CD4-positive, alpha-beta T cell (primary cell): Measurements from ENCODE around the gene LCE6A. TPM values are rescaled to one million over a fixed set of nuclear protein-coding genes. Genes with fewer than 3 reads are reported as not detected.

Experiments
- ATAC-seq: fragments of 200-7000 bp; cut with Tn5 transposase; one replicate; pipeline ENCODE4 v1.10.0; 2022; ENCODE audit warnings: mild to moderate bottlenecking; ENCODE audit not compliant: poor library complexity
- CTCF ChIA-PET: fragments of 350-600 bp; sonication (Branson Sonifier 250); formaldehyde crosslinking; loops from one replicate; lab custom pipeline; 2021; ENCODE audit warnings: antibody characterized with exemption, inconsistent platforms; lab: Charles Lee
- POLR2A ChIA-PET: fragments of 350-600 bp; sonication (Branson Sonifier 250); formaldehyde crosslinking; loops from one replicate; lab custom pipeline; 2021; ENCODE audit warnings: antibody characterized with exemption, inconsistent platforms; lab: Charles Lee
- DNase-seq, 14 experiments: peaks; one replicate each; pipeline ENCODE4 v3.0.0-alpha.2; 2013 to 2020; ENCODE audit warnings: mixed read lengths in 2 of 14
- H3K27ac ChIP-seq, 2 donors: one replicate each; pipeline versions ENCODE4 v1.5.1 to v1.7.0; 2013; ENCODE audit warnings: low read length in 2 of 2, low read depth in 1 of 2, mild to moderate bottlenecking in 1 of 2
- H3K27me3 ChIP-seq, 2 experiments: 1 replicate in 1 of 2; 2 replicates in 1 of 2; pipeline versions ENCODE4 v1.6.1 to v1.7.0; 2013; ENCODE audit warnings: low read length in 2 of 2, control low read depth in 1 of 2, mild to moderate bottlenecking in 1 of 2, moderate library complexity in 1 of 2; ENCODE audit not compliant: insufficient read depth in 2 of 2, control insufficient read depth in 1 of 2
- H3K36me3 ChIP-seq: one replicate; pipeline ENCODE4 v1.6.1; 2013; ENCODE audit warnings: low read length, control low read depth; ENCODE audit not compliant: insufficient read depth
- H3K4me1 ChIP-seq: one replicate; pipeline ENCODE4 v1.6.1; 2013; ENCODE audit warnings: low read length, control low read depth; ENCODE audit not compliant: insufficient read depth
- H3K4me3 ChIP-seq: one replicate; pipeline ENCODE4 v1.5.1; 2013; ENCODE audit warnings: mild to moderate bottlenecking, low read length, moderate library complexity
- H3K9me3 ChIP-seq, 2 experiments: 1 replicate in 1 of 2; 2 replicates in 1 of 2; pipeline versions ENCODE4 v1.6.1 to v1.7.0; 2013; ENCODE audit warnings: low read length in 2 of 2, mild to moderate bottlenecking in 2 of 2, control low read depth in 1 of 2, moderate library complexity in 1 of 2; ENCODE audit not compliant: control insufficient read depth in 1 of 2, insufficient read depth in 1 of 2
- H3K27ac Mint-ChIP-seq: one replicate; pipeline ENCODE4 v1.8.0; 2020; ENCODE audit warnings: mixed read lengths
- H3K27me3 Mint-ChIP-seq: one replicate; pipeline ENCODE4 v1.8.0; 2021; ENCODE audit warnings: mixed read lengths
- H3K36me3 Mint-ChIP-seq: one replicate; pipeline ENCODE4 v1.8.0; 2021; ENCODE audit warnings: low read depth, mixed read lengths
- H3K4me1 Mint-ChIP-seq: one replicate; pipeline ENCODE4 v1.8.0; 2021; ENCODE audit warnings: low read depth, mixed read lengths
- H3K4me3 Mint-ChIP-seq: one replicate; pipeline ENCODE4 v1.8.0; 2020; ENCODE audit warnings: mild to moderate bottlenecking, mixed read lengths
- H3K9me3 Mint-ChIP-seq: one replicate; pipeline ENCODE4 v1.8.0; 2020; ENCODE audit warnings: mixed read lengths
- intact Hi-C, 2 experiments: fragments of 100-400 bp; cut with DNase I in 1 of 2; cut with micrococcal nuclease in 1 of 2; formaldehyde crosslinking; loops; one replicate each; pipeline versions ENCODE4 v1.15.1 to v1.9.0; 2023 to 2025; cut with DNase I, micrococcal nuclease
- total RNA-seq, 174 experiments: library from RNA in 2 of 174; stranded (reverse) in 2 of 174; gene quantifications; one replicate each; pipeline ENCODE4 v1.2.3 and lab custom pipeline; 2021 to 2026
- TF ChIP-seq, protein P1 (sequence below): fragments of 200-600 bp; IDR thresholded peaks from one replicate; pipeline ENCODE4 v1.8.0; 2022; ENCODE audit warnings: antibody characterized with exemption, mild to moderate bottlenecking

The LCE6A gene
- total RNA-seq, 2 experiments from 2014 or later: not detected

DNA sequence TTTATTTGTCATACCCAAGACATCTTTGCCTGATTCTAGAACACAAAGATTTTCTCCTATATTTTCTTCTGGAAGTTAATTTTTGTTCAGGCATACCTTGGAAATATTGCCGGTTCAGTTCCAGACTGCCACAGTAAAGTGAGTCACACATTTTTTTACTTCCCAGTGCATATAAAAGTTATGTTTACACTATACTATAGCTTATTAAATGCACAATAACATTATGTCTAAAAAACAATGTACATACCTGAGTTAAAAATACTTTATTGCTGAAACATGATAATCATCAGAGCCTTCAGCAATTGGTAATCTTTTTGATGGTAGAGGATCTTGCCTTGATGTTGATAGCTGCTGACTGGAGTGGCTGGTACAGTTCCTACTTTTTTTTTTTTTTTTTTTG is 45.5 kb downstream of the LCE6A start:
- H3K36me3 Mint-ChIP-seq: no peaks in the 10 kb centered on the region
- ChIA-PET CTCF (no interaction called here), POLR2A (no interaction called here)
- Histone ChIP-seq H3K9me3 (peaks cover 0 to 7% of the 10 kb centered on the region in 2 experiments), H3K27ac (no peak overlapping the region), H3K36me3 (no peaks in the 10 kb centered on the region), H3K4me3 (no peak overlapping the region), H3K27me3 (peaks cover 0 to 5% of the 10 kb centered on the region in 2 experiments), H3K4me1 (no peaks in the 10 kb centered on the region)
- H3K27ac Mint-ChIP-seq: no peak overlapping the region
- H3K4me1 Mint-ChIP-seq: no peaks in the 10 kb centered on the region
- H3K27me3 Mint-ChIP-seq: peaks cover 24% of the 10 kb centered on the region
- ATAC-seq (no peak), DNase-seq (no peak)
- intact Hi-C loops: no loop called here
- H3K9me3 Mint-ChIP-seq: no peaks in the 10 kb centered on the region
- no peak overlapping the region for H3K4me3 Mint-ChIP-seq
- TF ChIP-seq, protein P1, sequence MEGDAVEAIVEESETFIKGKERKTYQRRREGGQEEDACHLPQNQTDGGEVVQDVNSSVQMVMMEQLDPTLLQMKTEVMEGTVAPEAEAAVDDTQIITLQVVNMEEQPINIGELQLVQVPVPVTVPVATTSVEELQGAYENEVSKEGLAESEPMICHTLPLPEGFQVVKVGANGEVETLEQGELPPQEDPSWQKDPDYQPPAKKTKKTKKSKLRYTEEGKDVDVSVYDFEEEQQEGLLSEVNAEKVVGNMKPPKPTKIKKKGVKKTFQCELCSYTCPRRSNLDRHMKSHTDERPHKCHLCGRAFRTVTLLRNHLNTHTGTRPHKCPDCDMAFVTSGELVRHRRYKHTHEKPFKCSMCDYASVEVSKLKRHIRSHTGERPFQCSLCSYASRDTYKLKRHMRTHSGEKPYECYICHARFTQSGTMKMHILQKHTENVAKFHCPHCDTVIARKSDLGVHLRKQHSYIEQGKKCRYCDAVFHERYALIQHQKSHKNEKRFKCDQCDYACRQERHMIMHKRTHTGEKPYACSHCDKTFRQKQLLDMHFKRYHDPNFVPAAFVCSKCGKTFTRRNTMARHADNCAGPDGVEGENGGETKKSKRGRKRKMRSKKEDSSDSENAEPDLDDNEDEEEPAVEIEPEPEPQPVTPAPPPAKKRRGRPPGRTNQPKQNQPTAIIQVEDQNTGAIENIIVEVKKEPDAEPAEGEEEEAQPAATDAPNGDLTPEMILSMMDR: no peak

Other genes with a start within 250 kb of the LCE6A start
- not detected for gene LCE3C, start 242.6 kb upstream of the LCE6A start, total RNA-seq
- gene LCE3B, start 229.0 kb upstream of the LCE6A start, total RNA-seq: not detected
- not detected for gene LCE3A, start 219.8 kb upstream of the LCE6A start, total RNA-seq
- gene LCE2D, start 179.5 kb upstream of the LCE6A start, total RNA-seq: not detected
- gene LCE2C, start 167.6 kb upstream of the LCE6A start, total RNA-seq: not detected
- gene LCE2B, start 156.7 kb upstream of the LCE6A start, total RNA-seq: not detected
- gene LCE2A, start 144.5 kb upstream of the LCE6A start, total RNA-seq: not detected
- not detected for gene LCE4A, start 134.7 kb upstream of the LCE6A start, total RNA-seq
- gene KPRP, start 84.8 kb upstream of the LCE6A start, total RNA-seq: not detected
- gene LCE1F, start 67.7 kb upstream of the LCE6A start, total RNA-seq: not detected
- gene LCE1E, start 56.6 kb upstream of the LCE6A start, total RNA-seq: not detected
- not detected for gene LCE1D, start 46.1 kb upstream of the LCE6A start, total RNA-seq
- not detected for gene LCE1C, start 36.2 kb upstream of the LCE6A start, total RNA-seq
- gene LCE1B, start 30.9 kb upstream of the LCE6A start, total RNA-seq: not detected
- not detected for gene LCE1A, start 15.4 kb upstream of the LCE6A start, total RNA-seq
- not detected for gene LCE7A, start 17.1 kb downstream of the LCE6A start, total RNA-seq
- gene SMCP, start 35.5 kb downstream of the LCE6A start, total RNA-seq: not detected
- gene IVL, start 65.7 kb downstream of the LCE6A start, total RNA-seq: not detected
- gene SPRR5, start 104.3 kb downstream of the LCE6A start, total RNA-seq: not detected
- not detected for gene SPRR4, start 127.8 kb downstream of the LCE6A start, total RNA-seq
- not detected for gene SPRR1A, start 141.2 kb downstream of the LCE6A start, total RNA-seq
- not detected for gene SPRR3, start 158.9 kb downstream of the LCE6A start, total RNA-seq
- gene SPRR1B, start 188.3 kb downstream of the LCE6A start, total RNA-seq: not detected
- not detected for gene SPRR2D, start 198.3 kb downstream of the LCE6A start, total RNA-seq
- gene SPRR2A, start 214.7 kb downstream of the LCE6A start, total RNA-seq: not detected
- gene SPRR2B, start 228.8 kb downstream of the LCE6A start, total RNA-seq: not detected